GM23248 (cell line): ENCODE results near the gene C1orf167.

ENCODE experiments used
- EZH2 ChIP-seq: fragments of 200-600 bp; sonication (generic); IDR thresholded peaks from 2 replicates; pipeline ENCODE4 v1.6.1; 2018; ENCODE audit warnings: antibody characterized with exemption, mild to moderate bottlenecking; ENCODE audit not compliant: insufficient read depth, poor library complexity, severe bottlenecking
- EZH2phosphoT487 ChIP-seq: fragments of 200-600 bp; sonication (generic); IDR thresholded peaks from 2 replicates; pipeline ENCODE4 v1.6.1; 2018; ENCODE audit warnings: antibody characterized with exemption, moderate library complexity, mild to moderate bottlenecking, low read depth; ENCODE audit not compliant: insufficient read depth

- TF ChIP-seq EZH2 (no peak), EZH2phosphoT487 (no peak)
Measured at GRCh38 chr1:11764115-11764514, 2.1 kb downstream of the C1orf167 start.
